Right renal pelvis (tissue), 4 donors: ENCODE data around the gene SDK1. TPM values are rescaled to one million over a fixed set of nuclear protein-coding genes. Genes with fewer than 3 reads are reported as not detected.

Source experiments
- DNase-seq, 4 donors: peaks; one replicate each; pipeline ENCODE4 v3.0.0-alpha.2; 2013; ENCODE audit warnings: low read depth in 4 of 4, low spot score in 3 of 4, missing footprints in 1 of 4
- polyA plus RNA-seq, 4 donors: library from polyadenylated mRNA; unstranded; fragments of 120-200 nt; gene quantifications; one replicate each; pipeline ENCODE4 v1.2.1, GENCODE V29; 2013; ENCODE audit not compliant: insufficient read length in 4 of 4

The SDK1 gene
- polyA plus RNA-seq, 4 donors = 6.8 to 8.2 (median 6.9) TPM

GRCh38 chr7:4102231-4102841, 801.3 kb downstream of the SDK1 start:
- no peak for DNase-seq

GRCh38 chr7:4103352-4104091, 802.5 kb downstream of the SDK1 start:
- no peak for DNase-seq

GRCh38 chr7:4107839-4108238, 806.8 kb downstream of the SDK1 start:
- no peak for DNase-seq

- DNase-seq = no peak
These were observed 807.9 kb downstream of the SDK1 start for GRCh38 chr7:4108951-4109350.

- DNase-seq = no peak
These were observed 808.5 kb downstream of the SDK1 start for GRCh38 chr7:4109481-4110110.

- no peak for DNase-seq
These were observed 809.4 kb downstream of the SDK1 start for GRCh38 chr7:4110438-4110837.

- DNase-seq = no peak
These were observed 810.1 kb downstream of the SDK1 start for GRCh38 chr7:4111166-4111565.

- no peak for DNase-seq
These were observed 812.2 kb downstream of the SDK1 start for GRCh38 chr7:4113271-4113670.

GRCh38 chr7:4113976-4114375, 812.9 kb downstream of the SDK1 start:
- DNase-seq = no peak

- no peak for DNase-seq
These were observed 814.4 kb downstream of the SDK1 start for GRCh38 chr7:4115442-4115841.

GRCh38 chr7:4115941-4116610, 815.0 kb downstream of the SDK1 start:
- DNase-seq = no peak

- no peak for DNase-seq
These were observed 818.8 kb downstream of the SDK1 start for GRCh38 chr7:4119848-4120247.

GRCh38 chr7:4123346-4123745, 822.3 kb downstream of the SDK1 start:
- DNase-seq = no peak

- DNase-seq = no peak
These were observed 822.8 kb downstream of the SDK1 start for GRCh38 chr7:4123823-4124222.

- no peak for DNase-seq
These were observed 823.8 kb downstream of the SDK1 start for GRCh38 chr7:4124556-4125477.

- no peak for DNase-seq
These were observed 827.0 kb downstream of the SDK1 start for GRCh38 chr7:4127909-4128560.

GRCh38 chr7:4129481-4130122, 828.5 kb downstream of the SDK1 start:
- DNase-seq = no peak

GRCh38 chr7:4131063-4131462, 830.0 kb downstream of the SDK1 start:
- DNase-seq = no peak

- DNase-seq = no peak
These were observed 831.2 kb downstream of the SDK1 start for GRCh38 chr7:4132221-4132620.
